ENCODE measurements around the gene SUPT4H1. TPM values are rescaled to one million over a fixed set of nuclear protein-coding genes. Genes with fewer than 3 reads are reported as not detected.

SUPT4H1 gene
- total and polyA plus RNA-seq, 9 of the 15 experiments (the other 6 are each of a cell fraction or from before 2014, with no cell fraction given), result 62.1 to 320 (median 117) TPM

GRCh38 chr17:58333736-58334207 lies 18.2 kb downstream of the SUPT4H1 start (continued):
- TF ChIP-seq ZNF212 (CRISPR knock-in tag; IDR thresholded peaks at IDR 0.05) (no peak), RBM34 (IDR thresholded peaks at IDR 0.05; ENCODE audit: borderline replicate concordance, insufficient read depth, low read length) (no peak), CHD1 (IDR thresholded peaks at IDR 0.05; ENCODE audit: low read length) (no peak), CSDE1 (IDR thresholded peaks at IDR 0.05) (0 out of 4 replicates have a peak, but pooled peaks of 1 of the 2 experiments have one; percentile 23), RB1 (IDR thresholded peaks at IDR 0.05; ENCODE audit: low read depth) (0 out of 2 replicates have a peak, but pooled peaks have one; percentile 20), ARID1B (IDR thresholded peaks at IDR 0.05) (peak; percentile 32; the same call in 1 of the 2 replicates), CBFA2T2 (conservative IDR thresholded peaks at IDR 0.05) (0 out of 2 replicates have a peak, but pooled peaks have one; percentile 24), TCF3 (CRISPR knock-in tag; IDR thresholded peaks at IDR 0.05) (peak; percentile 37; the same call in 1 of the 2 replicates), MEF2D (tag; conservative IDR thresholded peaks at IDR 0.05; ENCODE audit: low read depth) (no peak), ZKSCAN8 (CRISPR knock-in tag; IDR thresholded peaks at IDR 0.05) (no peak)
- TF ChIP-seq, protein P1, sequence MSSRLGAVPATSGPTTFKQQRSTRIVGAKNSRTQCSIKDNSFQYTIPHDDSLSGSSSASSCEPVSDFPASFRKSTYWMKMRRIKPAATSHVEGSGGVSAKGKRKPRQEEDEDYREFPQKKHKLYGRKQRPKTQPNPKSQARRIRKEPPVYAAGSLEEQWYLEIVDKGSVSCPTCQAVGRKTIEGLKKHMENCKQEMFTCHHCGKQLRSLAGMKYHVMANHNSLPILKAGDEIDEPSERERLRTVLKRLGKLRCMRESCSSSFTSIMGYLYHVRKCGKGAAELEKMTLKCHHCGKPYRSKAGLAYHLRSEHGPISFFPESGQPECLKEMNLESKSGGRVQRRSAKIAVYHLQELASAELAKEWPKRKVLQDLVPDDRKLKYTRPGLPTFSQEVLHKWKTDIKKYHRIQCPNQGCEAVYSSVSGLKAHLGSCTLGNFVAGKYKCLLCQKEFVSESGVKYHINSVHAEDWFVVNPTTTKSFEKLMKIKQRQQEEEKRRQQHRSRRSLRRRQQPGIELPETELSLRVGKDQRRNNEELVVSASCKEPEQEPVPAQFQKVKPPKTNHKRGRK (tag; IDR thresholded peaks at IDR 0.05), result no peak
- TF ChIP-seq, protein P2, sequence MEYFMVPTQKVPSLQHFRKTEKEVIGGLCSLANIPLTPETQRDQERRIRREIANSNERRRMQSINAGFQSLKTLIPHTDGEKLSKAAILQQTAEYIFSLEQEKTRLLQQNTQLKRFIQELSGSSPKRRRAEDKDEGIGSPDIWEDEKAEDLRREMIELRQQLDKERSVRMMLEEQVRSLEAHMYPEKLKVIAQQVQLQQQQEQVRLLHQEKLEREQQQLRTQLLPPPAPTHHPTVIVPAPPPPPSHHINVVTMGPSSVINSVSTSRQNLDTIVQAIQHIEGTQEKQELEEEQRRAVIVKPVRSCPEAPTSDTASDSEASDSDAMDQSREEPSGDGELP (CRISPR knock-in tag; IDR thresholded peaks at IDR 0.05; ENCODE audit: borderline replicate concordance), result peak; percentile 5; the same call in 1 of the 2 replicates
